Epithelial cell of umbilical artery (primary cell): ENCODE data around the gene MSRB2. TPM values are rescaled to one million over a fixed set of nuclear protein-coding genes. Genes with fewer than 3 reads are reported as not detected.

Source experiments
- total RNA-seq: library from RNA; depleted of rRNA; stranded (reverse); fragments of >200 nt; gene quantifications from 2 replicates; pipeline ENCODE4 v1.2.3, GENCODE V29; 2014

The MSRB2 gene
- 11.0 and 13.5 TPM in 2 replicates for total RNA-seq

GRCh38 chr10:23095404-23095965 lies at the start of gene MSRB2:
MSRB2 (plus strand) TSS chr10:23095579; CDS start chr10:23095609, 30 bp downstream.

Other genes starting within 250 kb of the MSRB2 start
- not detected in 2 replicates for gene ARMC3, start 167.5 kb upstream of the MSRB2 start, total RNA-seq
- gene PTF1A, start 96.7 kb downstream of the MSRB2 start, total RNA-seq, result not detected in 2 replicates
- gene C10orf67, start 249.2 kb downstream of the MSRB2 start, total RNA-seq, result under 0.01 TPM in 1 of 2 replicates, not detected in the other